GM12873 (cell line): ENCODE results near the gene TSTD2.

Experiments
- TF ChIP-seq, protein P1 (sequence below): IDR thresholded peaks from 2 replicates; pipeline ENCODE4 v1.5.1; 2012; ENCODE audit warnings: low read depth, mild to moderate bottlenecking, moderate library complexity, low read length, control low read depth; ENCODE audit not compliant: insufficient read depth; ENCODE audit errors: missing control alignments

Gene TSTD2

GRCh38 chr9:97615439-97616072, 17.6 kb downstream of the TSTD2 start:
- TF ChIP-seq, protein P1, sequence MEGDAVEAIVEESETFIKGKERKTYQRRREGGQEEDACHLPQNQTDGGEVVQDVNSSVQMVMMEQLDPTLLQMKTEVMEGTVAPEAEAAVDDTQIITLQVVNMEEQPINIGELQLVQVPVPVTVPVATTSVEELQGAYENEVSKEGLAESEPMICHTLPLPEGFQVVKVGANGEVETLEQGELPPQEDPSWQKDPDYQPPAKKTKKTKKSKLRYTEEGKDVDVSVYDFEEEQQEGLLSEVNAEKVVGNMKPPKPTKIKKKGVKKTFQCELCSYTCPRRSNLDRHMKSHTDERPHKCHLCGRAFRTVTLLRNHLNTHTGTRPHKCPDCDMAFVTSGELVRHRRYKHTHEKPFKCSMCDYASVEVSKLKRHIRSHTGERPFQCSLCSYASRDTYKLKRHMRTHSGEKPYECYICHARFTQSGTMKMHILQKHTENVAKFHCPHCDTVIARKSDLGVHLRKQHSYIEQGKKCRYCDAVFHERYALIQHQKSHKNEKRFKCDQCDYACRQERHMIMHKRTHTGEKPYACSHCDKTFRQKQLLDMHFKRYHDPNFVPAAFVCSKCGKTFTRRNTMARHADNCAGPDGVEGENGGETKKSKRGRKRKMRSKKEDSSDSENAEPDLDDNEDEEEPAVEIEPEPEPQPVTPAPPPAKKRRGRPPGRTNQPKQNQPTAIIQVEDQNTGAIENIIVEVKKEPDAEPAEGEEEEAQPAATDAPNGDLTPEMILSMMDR = peak; percentile 72

- TF ChIP-seq, protein P1 = no peak
These were observed 28.1 kb downstream of the TSTD2 start for GRCh38 chr9:97604901-97605645.

DNA sequence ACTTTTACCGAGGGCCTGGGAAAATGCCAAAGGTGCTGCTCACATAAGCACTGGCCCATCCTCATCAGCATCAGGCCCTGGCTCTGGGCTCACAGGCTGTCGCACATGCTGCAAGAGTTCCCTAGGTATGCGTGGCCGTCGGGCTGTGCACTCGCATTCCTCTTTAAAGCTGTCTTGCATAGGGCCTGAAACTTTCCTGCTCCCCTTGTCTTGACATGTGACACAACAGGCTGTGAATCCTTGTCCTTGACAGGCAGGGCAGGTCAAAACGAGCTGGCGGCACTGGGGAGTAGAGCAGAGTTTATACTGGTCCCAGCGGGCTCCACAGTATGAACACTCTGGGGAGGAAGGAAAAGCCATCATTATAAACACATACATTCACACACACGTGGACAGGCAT, 30.7 kb downstream of the TSTD2 start:
- TF ChIP-seq, protein P1 = no peak

- TF ChIP-seq, protein P1 = no peak
These were observed 31.8 kb downstream of the TSTD2 start for GRCh38 chr9:97601228-97601898.

- TF ChIP-seq, protein P1 = no peak
These were observed 32.5 kb downstream of the TSTD2 start for GRCh38 chr9:97600531-97601227.

GRCh38 chr9:97599314-97599846, 33.8 kb downstream of the TSTD2 start:
- TF ChIP-seq, protein P1 = no peak
